Fibroblast of mammary gland (primary cell): ENCODE measurements around the gene APOBEC3B.
"Not testable (repeated sequence)": the region's sequence is repeated elsewhere in the genome, so short reads cannot be mapped to it uniquely, and the experiment has no call there.

Source experiments
- DNase-seq: peaks from one replicate; pipeline ENCODE4 v3.0.0-alpha.2; 2010; ENCODE audit warnings: low read depth
- H3K4me3 ChIP-seq: 2 replicates; pipeline ENCODE4 v1.5.1; 2011; ENCODE audit warnings: low read depth, mild to moderate bottlenecking, low read length, moderate library complexity; ENCODE audit not compliant: control insufficient read depth
- CTCF ChIP-seq: conservative IDR thresholded peaks from 2 replicates; pipeline ENCODE4 v1.5.1; 2011; ENCODE audit warnings: low read depth, low read length, inconsistent platforms; ENCODE audit not compliant: control insufficient read depth, insufficient read depth

Gene APOBEC3B

GRCh38 chr22:38938925-38939324 is 43.2 kb upstream of the APOBEC3B start:
- no peak for DNase-seq
- no peak for TF ChIP-seq CTCF
- no peak overlapping the region for H3K4me3 ChIP-seq

DNA sequence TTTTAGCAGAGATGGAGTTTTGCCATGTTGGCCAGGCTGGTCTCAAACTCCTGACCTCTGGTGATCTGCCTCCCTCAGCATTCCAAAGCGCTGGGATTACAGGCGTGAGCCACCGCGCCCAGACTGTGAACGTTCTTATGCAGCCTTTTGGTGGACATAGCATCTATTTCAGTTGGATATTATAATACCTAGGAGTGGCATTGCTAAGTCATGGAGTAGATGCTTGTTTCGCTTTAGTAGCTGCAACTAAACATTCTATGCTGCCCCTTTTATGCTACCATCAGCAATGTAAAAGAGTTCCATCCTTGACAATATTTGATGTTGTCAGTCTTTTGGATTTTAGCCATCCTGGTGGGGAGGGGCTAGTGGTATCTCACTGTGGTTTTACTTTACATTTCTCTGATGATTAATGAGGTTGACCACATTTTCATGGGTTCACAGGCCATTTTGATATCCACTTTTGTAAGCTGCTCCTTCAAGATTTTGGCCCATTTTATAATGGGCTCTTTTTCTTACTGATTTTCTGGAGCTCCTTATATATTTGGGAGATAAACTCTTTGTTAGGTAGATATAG is 41.2 kb upstream of the APOBEC3B start:
- TF ChIP-seq CTCF: no peak
- DNase-seq: no peak
- no peak overlapping the region for H3K4me3 ChIP-seq

DNA sequence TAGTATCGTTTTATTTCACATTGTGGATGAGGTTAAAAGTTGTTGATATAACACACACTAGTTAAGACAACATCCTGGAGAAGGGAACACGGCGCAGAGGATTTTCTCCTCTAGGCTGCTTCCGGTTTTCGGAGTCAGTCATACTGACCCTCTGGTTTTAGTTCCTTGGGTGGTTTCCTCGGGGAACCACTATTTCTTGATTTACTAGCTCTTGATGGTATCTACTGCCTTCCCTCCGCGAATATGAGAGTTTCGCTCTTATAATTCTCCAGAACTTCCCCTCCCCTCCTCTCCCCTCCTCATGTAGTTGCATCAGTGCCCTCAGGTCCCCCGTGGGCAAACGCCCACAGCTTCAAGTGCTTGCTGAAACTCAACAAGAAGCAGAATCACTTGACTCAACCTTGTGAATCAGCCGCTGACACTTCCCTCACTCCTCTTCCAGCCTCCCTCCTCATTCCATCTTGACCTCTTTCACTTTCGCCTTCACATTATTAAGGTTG is 40.6 kb upstream of the APOBEC3B start:
- TF ChIP-seq CTCF: no peak
- DNase-seq: peak; percentile 27
- H3K4me3 ChIP-seq: no peak overlapping the region

GRCh38 chr22:38942702-38943101 is 39.4 kb upstream of the APOBEC3B start:
- no peak for DNase-seq
- H3K4me3 ChIP-seq: no peak overlapping the region
- no peak for TF ChIP-seq CTCF

GRCh38 chr22:38943201-38943600 is 38.9 kb upstream of the APOBEC3B start:
- no peak for TF ChIP-seq CTCF
- no peak overlapping the region for H3K4me3 ChIP-seq
- DNase-seq: no peak

GRCh38 chr22:38943882-38944281 is 38.3 kb upstream of the APOBEC3B start:
- no peak overlapping the region for H3K4me3 ChIP-seq
- no peak for TF ChIP-seq CTCF
- no peak for DNase-seq

DNA sequence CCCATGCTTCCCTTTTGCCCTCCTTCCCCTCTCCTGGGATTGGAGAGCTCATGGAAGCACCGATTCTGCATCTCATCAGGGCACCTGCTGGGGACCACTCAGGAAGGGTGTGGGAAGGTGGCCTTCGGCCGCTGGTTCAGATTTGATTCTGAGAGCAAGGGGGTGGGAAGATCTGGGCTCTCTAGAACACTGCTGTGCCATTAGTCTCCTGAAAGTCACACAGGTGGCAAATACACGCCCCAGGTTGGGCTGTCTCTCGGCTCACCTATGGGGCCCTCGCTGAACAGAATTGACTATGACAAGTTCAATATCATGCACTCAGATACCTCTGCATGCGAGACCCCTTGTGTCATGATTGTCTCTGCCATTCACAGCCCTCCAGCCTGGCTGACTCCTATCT is 37.5 kb upstream of the APOBEC3B start:
- no peak overlapping the region for H3K4me3 ChIP-seq
- DNase-seq: no peak
- no peak for TF ChIP-seq CTCF

DNA sequence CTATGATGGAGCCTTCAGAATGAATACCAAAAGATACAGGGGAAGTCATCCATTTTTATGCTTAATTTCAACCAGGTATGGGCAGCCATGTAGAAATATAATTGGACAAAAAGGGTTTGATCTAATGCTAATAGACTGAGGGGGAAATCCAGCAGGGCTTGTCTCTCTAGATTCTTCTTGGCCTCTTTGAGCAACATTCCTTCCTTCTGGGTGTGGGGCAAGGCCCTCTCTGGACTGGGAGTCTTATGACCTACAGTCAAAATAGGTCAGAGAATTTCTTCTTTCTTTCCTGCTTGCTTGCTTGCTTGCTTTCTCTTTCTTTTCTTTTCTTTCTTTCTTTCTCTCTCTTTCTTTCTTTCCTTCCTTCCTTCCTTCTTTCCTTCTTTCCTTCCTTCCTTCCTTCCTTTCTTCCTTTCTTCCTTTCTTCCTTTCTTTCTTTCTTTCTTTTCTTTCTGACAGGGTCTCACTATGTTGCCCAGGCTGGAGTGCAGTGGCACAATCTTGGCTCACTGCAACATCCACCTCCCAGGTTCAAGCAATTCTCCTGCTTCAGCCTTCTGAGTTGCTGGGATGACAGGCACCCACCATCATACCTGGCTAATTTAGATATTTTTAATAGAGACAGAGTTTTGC is 36.3 kb upstream of the APOBEC3B start:
- H3K4me3 ChIP-seq, DNase-seq: not testable (repeated sequence)
